Fibroblast of the conjunctiva (primary cell): Measurements from ENCODE around the gene GNPAT.
A peak's percentile ranks its signal among the peaks of the same experiment; 100 is the strongest.
"Not testable (repeated sequence)": the region's sequence is repeated elsewhere in the genome, so short reads cannot be mapped to it uniquely, and the experiment has no call there.

ENCODE experiments used
- DNase-seq: peaks from one replicate; pipeline ENCODE4 v3.0.0-alpha.2; 2010; ENCODE audit warnings: low read depth

Gene GNPAT

DNA sequence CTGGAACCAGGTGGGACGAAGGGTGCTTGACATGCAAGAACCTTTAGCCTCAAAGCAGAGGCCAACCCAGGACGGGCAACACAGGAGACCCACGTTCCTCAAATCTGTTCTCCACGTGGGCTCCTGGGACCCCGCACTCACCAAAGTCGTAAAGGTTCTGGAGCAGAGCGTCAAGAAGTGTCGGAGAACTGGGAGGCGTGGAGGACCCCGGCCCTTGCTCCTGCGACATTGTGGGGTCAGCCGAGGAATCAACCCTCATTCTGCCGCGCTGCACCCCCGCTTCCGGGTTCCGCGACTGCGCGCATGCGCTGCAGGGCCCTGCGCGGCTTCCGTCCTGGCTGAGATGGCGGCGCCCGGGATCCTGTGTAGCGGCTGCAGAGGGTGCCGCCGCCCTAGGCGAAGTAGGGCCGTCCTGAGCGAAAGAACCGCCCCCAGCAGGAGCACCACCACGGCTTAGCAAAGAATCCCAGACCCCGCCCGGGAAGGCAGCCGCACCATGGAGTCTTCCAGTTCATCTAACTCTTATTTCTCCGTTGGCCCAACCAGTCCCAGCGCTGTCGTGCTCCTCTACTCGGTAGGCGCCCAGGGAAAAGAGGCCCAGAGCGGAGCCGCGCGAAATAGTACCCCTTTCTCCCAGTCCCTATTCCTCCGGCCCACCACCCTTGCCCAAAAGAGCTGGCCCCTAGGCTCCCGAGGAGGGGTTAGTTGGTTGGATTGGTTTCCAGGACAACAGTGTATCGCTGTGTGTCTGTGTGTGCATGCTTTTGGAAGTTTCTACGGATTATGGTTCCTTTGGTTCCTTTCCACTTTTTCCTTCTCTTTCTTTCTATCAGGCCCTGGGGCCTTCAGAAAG, at the start of gene GNPAT:
TSS of gene GNPAT (plus strand) at position 330 of the 853 bp plus-strand sequence. CDS start at position 497, 167 bp downstream.
- DNase-seq = peak; percentile 70

DNA sequence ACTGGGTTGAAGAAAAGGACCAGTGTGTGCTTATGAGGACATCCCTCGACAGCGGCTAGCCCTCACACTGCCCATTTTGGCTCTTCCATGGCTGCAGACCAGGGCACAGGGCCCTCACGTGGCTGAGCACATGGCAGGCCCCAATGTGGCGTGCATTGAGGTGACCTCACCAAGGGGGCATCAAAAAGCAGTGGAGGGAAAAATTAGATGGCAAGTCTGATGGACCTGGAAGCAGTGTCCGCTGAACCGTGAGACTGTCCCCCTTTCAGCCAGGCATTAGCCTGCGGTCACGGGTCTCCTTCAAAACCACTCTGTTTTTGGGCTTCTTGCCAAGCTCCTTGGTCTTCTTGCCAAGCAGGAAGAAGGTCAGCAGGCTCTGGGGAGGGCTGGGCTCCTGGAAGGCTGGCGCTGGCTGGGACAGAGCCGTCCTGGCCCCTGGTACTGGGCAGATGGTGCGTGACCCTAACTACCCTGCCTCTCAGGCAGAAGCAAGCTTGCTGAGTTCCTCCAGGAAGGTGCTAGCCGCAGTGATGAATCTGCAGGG, 48.3 kb upstream of the GNPAT start:
- no peak for DNase-seq

DNA sequence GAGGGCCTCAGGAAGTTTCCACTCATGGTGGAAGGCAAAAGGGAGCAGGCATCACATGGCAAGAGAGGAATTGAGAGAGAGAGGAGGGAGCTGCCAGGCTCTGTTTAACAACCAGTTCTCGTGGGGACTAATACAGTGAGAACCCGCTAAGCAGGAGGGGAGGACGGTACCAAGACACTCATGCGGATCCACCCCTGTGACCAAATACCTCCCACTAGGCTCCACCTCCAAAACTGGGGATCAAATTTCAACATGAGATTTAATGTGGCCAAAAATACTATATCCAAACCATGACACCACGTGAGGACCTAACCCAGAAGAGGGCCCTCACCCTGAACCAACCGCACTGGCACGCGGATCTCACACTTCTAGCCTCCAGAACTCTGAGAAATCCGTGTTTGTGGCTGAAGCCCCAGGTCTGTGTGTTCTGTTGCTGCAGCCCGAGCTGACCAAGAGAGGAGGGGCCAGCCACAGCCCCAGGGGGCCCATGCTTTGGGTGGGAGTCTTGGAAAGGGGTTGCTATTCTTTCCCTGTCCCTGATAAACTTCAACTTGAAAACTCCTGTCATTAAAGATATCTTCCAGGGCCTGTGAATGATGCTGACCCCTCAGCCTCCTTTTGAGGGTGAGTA, 47.2 kb upstream of the GNPAT start:
- DNase-seq = no peak

DNA sequence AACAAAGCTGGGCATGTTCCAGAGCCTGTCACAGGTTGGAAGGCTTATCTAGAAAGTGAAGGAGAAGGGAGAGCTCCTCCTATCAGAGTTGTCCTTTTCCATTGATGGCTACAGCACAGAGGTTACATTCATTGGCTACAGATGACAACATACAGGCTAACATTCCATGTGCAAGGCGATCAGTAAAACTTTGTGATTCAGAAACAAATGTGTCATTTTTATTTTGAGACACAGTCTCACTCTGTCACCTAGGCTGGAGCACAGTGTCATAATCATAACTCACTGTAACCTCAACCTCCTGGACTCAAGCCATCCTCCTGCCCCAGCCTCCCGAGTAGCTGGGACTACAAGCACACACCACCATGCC, 46.6 kb upstream of the GNPAT start:
- no peak for DNase-seq

DNA sequence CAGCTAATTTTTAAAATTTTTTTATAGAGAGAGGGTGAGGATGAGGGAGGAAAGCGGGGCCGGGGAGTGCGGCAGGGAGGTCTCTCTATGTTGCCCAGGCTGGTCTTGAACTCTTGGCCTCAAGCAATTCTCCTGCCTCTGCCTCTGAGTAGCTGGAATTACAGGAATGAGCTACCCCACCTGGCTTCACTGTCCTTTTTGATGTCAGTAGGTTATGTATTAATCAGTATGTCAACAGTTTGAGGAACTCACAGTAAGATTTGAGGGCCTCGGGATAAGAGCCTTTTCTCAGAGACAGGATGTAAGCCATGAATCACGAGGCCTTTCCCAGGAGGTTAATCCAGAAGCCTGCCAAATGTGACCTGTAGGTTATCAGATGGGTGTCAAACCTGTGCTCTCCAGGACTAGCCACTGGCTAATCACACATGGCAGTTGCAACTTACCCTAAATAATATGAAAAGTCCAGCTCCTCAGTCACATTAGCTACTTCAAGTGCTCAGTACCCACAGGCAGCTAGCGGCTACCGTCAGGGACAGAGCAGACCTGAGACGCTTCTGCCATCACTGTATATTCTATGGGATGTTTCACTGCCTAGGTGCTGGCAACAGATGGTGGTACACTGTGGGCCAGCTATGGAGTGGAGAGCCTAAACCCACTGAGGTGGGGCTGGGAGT, 46.0 kb upstream of the GNPAT start:
- no peak for DNase-seq

DNA sequence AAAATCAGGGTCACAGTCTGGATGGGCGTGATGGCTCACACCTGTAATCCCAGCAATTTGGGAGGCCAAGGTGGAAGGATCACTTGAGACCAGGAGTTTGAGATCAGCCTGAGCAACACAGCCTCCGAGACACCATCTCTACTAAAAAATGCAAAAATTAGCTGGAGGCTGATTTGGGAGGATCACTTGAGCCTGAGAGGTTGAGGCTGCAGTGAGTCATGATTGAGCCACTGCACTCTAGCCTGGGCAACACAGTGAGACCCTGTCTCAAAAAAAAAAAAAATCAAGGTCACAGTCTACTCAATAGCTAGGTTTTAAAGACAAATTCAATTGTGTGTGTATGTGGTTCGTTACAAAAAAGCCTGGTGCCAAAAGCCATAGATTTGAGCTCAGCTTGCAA, 44.7 kb upstream of the GNPAT start:
- DNase-seq = no peak

DNA sequence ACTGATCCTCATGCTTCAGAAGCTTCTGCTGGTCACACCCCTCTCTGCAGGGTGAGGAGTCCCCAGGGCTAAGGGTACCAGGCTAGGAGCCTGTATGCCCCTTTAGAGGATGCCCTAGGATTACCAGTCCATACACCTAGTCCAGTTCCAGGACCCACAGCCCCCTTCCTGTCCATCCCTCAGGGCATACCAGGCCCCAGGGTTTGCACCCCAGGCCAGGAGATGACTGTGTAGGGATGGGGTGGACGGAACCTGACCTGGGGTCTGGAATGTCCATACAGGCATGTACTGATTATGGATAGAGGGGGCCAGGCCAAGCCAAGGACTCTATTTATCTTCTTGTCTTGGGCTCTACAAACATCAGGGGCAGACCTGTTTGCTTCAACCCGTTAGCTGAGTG, 44.3 kb upstream of the GNPAT start:
- DNase-seq = no peak

DNA sequence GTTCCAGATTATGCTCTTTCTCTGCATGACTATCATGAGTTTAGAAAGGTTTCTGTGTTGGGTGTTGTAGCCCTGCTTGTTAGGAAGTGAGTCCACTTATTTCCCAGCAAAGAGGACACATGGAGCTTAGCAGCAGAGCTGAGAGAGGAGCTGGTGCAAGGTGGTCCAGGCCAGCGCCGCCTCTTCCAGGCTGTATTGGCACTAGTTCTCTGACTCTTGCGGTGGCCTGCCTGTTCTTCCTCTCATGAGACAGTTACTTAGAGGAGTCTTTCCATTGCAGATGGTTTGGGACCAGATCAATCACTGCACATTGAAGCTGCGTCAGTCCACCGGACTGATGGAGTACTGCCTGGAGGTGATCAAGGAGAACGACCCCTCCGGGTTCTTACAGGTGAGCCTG, 41.1 kb upstream of the GNPAT start:
- DNase-seq = no peak

DNA sequence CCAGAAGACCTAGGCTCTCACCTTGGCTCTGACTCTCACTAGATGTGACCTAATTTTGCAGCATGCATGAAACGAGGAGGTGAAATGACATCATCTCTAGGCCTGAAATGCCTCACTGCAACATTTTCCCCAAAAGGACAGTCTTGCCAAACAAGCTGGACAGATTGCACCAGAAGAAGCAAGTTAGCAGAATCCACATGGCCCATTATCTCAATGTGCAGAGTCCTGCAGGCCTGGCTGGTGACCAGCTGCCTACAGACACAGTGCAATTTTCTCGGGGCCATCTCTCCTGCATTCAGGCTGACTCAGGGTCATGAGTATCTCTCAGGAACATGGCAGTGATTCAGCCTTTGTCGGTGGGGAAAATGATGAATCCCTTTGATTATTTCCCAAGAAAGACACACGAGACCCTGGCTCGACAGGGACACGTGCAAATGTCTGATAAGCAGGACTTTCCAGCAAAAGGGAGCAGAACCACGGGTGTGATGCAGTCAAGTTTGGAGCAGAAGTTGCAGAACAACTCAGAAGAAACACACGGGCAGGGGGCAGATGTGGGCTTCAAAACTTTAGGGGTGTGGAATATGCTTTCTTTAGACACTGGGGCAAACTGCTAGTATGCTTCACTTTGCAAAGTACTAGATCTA, 40.5 kb upstream of the GNPAT start:
- no peak for DNase-seq

DNA sequence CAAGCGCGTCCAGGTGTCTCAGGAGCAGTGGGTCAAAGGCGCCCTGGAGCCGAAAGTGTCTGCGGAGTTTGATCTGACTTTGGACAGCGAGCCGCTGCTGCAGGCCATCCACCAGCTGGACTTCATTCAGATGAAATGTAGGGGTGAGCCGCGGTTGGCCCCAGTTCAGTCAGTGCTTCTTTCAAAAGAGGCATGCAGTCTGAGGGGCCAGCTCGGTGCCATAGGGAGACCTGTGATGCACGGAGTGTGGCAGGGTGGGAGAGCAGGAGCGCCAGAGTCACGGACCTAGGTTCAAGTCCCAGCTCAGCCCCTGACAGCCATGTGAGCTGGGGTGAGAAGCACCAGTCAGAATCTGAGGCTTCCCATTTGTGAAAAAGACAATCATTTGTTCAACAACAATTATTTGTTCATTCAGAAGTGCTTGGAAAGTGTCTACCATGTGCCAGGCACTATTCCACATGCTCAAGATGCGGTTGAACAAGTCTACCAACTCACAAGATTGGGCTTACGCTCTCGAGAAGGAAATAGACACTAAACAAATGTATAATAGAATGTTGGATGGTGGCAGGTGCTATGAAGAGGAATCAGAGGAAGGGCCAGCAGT, 39.5 kb upstream of the GNPAT start:
- DNase-seq = no peak

DNA sequence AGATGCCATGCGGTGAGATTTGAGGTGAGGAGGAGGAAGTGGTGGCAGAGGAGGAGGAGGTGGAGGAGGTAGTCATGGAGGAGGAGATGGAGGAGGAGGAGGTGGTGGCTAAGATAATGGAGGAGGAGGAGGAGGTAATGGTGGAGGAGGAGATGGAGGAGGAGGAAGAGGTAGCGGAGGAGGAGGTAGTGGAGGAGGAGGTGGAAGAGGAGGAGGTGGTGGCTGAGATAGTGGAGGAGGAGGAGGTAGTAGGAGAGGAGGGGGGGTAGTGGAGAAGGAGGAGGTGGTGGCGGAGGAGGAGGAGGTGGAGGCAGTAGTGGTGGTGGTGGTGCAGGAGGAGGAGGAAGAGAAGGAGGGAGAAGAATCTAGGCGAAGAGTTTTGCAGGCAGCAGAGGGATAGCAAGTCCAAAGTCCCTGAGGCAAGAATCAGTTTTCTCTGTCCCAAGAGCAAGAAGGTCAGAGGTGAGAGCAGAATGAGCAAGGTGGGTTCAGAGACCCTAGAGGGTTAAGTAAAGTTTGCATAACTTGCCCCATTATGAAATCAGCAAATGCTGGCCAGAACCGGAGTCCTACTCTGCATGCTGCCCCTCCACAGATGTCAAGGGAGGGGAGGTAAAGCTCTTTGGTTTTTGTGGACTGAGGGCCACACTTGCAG, 38.9 kb upstream of the GNPAT start:
- no peak for DNase-seq

DNA sequence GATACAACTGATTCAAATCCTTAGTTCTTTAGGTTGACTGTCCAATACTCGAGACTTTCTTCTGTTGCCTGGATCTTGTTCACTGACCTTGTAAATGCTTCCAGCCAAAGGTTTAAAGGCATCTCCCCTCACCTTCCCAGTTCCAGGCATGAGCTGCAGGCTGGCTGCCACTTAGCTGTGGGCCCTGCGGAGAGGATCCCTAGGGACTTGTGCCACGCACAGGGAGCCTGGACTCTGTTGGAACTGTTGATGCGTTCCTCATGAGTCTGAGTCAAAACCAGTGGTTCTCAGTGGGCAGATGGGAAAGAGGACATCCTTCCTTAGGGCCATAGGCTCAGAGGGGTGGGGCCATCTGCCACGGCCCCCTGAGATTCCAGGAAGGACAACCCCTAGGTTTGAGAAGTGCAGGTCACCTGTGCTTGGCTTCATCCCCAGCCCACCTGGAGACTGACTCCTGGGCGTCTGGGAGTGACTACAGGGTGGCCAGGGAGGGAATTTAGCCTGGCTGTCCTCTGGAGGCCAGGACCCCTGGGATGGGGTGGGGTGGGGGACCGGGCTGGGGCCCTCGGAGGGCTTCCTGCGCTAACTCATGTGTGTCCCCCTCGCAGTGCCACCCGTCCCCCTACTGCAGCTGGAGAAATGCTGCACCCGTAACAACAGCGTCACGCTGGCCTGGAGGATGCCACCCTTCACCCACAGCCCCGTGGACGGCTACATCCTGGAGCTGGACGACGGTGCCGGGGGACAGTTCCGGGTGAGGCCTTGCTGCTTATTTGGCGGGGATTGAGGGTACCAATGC, 37.6 kb upstream of the GNPAT start:
- no peak for DNase-seq

DNA sequence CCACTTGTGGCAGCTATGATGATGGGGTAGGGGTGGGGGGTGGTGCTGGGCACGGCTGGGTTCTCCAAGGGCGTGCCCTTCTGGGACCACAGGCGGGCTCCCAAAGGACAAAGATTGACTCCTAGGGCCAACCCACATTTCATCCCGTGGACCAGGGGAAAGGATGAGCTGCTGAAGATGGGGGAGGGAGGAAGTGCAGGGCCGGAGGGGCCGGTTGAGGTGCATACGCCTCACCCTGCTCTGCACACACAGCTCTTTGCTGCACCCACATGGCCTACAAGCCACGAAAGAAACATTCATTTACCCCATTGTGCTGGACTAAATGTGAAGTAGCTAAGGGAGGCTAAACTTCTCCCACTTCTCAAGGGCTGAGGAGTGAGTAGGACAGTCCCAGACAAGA, 34.2 kb upstream of the GNPAT start:
- no peak for DNase-seq

DNA sequence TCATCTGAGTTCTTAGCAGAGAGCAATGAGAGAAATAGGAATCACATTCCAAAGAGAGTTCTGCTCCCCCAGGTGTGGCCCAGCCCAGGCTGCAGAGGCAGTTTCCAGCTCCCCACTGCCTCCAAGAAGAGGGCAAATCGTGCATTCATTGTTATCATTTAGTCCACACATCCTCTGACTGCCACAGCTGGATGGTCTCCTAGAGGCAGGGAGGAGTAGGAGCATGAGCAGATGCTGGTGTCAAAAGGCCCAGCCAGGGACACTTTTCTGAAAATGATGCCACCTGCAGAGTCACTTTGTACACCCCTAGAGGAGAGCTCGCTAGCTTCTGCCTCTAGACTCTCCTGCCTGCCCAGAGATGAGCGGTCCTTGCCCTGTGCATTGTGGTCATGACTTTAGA, 33.6 kb upstream of the GNPAT start:
- no peak for DNase-seq

DNA sequence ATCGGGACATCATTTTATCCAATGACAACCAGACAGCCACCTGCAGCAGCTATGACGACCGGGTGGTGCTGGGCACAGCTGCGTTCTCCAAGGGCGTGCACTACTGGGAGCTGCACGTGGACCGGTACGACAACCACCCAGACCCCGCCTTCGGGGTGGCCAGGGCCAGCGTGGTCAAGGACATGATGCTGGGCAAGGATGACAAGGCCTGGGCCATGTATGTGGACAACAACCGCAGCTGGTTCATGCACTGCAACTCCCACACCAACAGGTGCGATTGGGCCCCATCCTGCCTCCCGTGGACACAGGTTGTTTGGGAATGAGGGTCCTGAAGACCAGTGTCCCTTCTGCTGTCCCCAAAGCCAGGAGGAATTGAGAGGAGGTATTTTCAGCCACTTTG, 32.0 kb upstream of the GNPAT start:
- no peak for DNase-seq

DNA sequence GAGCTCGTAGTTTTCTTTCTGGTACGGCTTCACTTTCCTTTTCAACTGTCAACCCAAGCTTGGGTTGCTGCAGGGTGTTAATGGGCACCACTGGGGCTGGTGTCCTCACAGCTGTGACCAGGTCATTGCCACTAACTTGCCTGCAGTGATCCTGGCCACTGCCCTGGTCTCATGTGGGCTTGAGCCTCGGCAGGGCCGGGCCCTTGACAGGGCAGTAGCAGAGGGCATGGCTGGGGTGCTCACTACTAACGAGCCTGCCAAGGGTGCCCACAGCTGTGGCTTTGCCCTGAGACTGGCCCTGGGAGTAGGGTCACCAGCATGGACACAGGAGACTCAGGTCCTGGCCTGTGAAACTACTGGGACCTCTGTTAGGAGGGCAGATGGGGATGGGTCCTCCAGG, 31.5 kb upstream of the GNPAT start:
- DNase-seq = no peak

DNA sequence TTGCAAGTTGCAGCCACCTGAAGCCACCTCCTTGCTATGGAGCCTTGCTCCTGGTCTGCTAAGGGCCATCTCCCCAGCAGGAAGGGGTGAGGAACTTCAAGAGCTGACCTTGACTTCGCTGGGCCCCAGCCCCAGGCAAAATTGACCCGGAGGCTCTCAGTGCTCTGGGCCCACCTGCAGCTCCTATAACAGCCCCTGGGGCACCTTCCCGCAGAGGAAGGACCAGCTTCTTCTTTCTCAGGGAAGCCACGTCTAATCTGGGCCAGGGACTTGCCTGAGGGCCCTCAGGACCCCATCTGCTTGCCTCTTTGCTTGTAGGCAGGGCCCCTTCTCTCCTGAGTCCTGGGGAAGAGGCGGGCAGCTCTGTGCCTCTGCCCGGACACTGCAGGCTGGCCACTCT, 30.9 kb upstream of the GNPAT start:
- DNase-seq = no peak

DNA sequence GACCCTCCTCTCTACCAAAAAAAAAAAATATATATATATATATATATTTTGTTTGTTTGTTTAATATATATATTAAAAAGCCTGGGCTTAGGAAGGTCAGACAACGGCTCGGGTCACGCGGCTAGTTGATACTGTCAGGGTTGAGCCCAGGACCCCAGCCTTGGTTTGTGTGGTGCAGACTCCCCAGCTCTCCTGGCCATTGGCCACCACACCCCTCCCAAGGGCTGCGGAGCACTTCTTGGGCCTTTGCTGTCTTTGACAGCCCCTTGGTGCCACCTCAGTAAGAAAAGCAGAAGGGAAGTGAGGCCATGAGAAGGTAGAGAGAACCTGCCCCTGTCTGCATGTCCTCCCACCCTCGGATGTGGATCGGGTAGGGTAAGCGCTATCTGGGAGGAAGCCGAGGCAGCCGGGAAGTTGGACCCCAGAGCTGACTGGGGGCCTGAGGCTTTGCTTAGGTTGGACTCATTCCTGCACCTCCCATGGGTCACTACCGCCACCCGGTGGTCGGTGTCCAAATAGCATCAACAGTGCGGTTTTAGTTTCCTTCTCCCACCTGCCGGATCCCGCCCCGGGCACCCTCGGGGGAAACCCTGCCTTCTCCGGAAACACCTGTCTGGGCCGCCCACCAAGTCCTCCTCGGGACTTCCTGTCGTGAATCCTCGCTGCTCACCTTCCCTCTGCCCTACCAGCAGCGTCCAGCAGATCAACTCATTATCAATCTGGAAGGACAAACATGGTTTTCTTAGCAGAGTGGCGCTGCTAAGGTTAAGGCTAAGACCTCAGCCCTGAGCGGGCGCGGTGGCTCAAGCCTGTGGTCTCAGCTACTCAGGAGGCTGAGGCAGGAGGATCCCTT, 29.8 kb upstream of the GNPAT start:
- DNase-seq = peak; percentile 31

DNA sequence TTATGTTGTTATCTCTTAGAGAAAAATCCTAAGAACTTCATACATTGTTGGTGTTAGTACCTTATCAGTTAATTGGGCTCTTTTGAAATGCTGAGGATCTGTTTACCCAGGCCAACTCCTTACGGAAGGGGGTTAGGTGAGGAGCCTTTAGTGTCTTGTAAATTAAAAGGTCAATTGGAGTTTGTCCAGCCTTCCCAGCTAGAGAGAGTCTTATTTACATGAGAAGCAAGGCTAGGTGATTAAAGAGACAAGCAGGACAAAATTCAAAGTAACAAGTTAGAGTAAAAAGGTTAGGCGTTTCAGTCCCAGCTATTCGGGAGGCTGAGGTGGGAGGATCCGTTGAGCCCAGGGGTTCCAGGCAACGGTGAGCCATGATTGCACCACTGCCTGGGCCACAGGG, 28.7 kb upstream of the GNPAT start:
- not testable (repeated sequence) for DNase-seq
